Iris pigment epithelial cell (primary cell): ENCODE measurements around the gene TDRD7.
"Not testable (repeated sequence)": the region's sequence is repeated elsewhere in the genome, so short reads cannot be mapped to it uniquely, and the experiment has no call there.

Experiments used
- DNase-seq: peaks from one replicate; pipeline ENCODE4 v3.0.0-alpha.2; 2011; ENCODE audit warnings: low read depth

The TDRD7 gene

GRCh38 chr9:97478301-97478981 lies 66.5 kb downstream of the TDRD7 start:
- no peak for DNase-seq

DNA sequence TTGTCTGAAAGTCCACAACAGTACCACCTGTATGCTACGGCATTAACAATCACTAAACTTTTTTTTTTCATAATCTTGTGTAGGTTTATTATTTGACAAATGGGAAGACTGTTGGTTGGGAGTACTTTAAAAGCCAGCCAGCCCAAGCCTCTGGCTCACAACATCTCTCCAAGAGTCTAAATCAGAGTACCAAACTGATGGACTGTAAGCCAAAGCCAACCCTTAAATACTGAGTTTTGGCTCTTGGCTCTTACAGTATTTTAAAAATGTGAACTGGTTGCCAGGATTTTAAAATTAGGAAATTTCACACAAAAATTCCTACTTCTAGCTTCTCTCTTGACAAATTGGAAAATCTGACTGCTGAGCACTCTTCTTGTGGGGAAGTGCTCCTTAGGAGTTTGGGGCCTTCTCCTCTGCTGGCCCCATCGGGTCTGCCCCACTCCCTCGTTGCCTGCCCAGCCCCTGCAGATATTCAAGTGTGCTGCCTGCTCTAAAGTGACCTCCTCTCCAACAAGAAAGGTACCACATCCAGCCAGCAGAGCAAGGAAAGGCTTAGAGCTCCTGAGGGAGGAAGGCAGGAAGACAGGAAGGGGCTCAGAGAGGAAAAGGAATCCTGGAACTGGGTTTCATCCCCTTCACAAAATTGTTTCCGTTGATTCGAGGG lies 67.7 kb downstream of the TDRD7 start:
- no peak for DNase-seq

GRCh38 chr9:97480174-97480573 lies 68.3 kb downstream of the TDRD7 start:
- DNase-seq, result peak; percentile 29

GRCh38 chr9:97480749-97481148 lies 68.9 kb downstream of the TDRD7 start:
- DNase-seq, result peak; percentile 19

- no peak for DNase-seq
Observed at GRCh38 chr9:97484134-97484533, 72.2 kb downstream of the TDRD7 start.

GRCh38 chr9:97487107-97487506 lies 75.2 kb downstream of the TDRD7 start:
- DNase-seq, result peak; percentile 34

DNA sequence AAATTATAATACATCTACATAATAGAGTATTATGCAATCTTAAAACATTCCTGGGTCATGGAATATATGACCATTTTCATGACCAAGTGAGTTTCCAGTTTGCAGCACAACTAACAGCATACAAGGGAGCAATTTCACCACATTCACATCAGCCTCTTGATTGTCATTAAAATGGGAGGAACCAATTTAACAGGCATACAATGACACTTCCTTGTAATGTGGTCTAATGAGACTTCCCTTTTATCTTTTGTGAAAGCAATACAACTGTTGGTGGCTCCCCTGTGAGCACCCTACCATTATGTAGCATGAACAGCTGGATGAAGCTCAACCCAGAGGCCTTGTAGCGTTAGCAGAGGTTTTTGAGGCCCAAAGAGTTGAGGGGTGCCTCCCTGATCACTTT lies 76.0 kb downstream of the TDRD7 start:
- no peak for DNase-seq

DNA sequence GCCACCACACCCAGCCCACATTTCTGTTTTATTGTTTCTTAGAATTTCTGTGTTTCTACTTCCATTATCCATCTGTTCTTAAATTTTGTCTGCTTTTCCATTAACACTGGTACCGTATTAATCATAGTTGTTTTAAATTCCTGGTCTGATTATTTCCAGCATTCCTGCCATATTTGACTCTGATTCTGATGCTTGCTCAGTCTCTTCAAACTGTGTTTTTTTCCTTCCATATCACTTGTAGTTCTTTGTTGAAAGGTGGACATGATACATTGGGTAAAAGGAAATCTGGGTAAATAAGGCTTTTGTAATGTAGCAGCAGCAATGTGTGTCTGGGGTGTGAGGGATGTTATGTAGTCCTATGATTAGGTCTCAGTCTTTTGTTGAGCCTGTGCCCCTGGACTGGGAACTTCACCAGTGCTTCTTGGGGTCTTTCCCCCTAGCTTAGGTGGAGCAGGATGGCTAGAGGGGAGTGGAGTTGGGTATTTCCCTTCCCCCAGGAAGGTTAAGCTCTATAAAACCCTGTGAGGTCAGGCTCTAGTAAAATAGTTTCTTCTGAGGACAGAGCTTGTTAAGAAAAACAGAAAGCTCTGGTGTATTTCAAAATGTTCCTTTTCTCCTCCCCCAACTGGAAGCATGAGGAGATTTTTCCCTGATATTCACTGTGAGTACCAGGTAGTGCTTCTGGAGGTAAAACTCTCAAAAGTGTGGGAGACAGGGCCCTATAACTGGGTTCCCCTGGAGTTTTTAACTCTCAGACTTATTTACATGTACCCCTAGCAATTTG lies 79.5 kb downstream of the TDRD7 start:
- DNase-seq, result no peak

GRCh38 chr9:97497558-97498375 lies 85.9 kb downstream of the TDRD7 start:
- DNase-seq, result not testable (repeated sequence)

- not testable (repeated sequence) for DNase-seq
Observed at GRCh38 chr9:97498846-97499245, 87.0 kb downstream of the TDRD7 start.

- no peak for DNase-seq
Observed at GRCh38 chr9:97500263-97500662, 88.4 kb downstream of the TDRD7 start.

DNA sequence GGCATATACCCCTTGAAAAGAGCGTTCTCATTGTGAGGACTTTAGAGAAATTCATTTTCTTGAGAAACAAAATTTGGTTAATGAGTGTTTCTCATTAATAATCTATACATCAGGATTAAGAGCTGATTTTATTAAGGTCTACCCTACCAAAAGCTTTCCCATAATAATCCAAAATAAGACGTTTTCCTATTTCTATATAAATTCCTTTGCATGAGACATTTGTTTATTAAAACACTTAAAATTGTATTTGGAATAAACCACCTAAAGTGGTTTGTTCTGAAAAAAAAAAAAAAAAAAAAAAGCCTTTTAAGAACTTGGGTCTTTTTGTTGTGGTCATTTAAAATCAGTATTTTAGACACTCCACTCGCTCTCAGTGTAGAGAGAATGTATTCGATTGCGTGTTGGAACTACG lies 88.9 kb downstream of the TDRD7 start:
- DNase-seq, result no peak

DNA sequence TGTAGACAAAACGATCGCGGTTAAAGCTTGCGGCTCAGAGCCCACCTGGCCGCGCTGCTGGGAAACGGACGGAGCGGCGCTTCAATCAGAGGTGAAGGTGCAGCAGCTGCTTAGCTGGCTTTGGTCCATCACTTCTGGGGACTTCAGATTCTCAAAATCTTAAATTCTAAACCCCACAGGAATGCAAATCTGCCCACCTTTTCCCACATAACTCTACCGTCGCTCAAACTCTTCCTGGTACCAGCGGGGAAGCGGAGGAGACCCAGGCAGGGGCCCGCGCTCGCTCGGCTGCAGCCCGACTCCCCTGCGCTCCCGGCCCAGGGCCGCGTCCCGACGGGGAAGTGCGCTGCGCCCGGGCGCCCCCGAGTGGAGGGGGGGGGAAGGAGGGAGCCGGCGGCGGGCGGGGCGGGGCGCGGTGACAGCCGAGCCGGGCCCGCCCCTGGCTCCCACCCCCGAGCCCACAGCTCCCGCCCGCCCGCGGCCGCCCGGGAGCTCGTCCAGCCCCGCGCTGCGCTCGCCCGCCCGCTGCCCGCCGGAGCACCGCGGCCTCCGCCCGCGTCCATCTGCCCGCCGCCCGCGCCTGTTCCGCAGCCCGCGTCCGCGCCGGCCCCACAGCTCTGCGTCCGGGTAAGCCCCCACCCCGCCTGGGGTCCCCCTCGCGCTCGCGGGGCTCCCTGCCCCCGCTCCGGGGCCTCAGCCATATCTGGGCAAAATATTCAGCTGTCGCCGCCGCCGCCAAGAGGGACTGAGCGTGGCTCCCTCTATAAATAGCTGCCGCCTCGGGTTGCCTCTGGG lies 89.5 kb downstream of the TDRD7 start, which contains the start of gene TMOD1:
Gene TMOD1 (plus strand): TSS at position 490 of the 795 bp plus-strand sequence. CDS start 22,523 bp downstream, outside the sequence.
- DNase-seq, result peak; percentile 34

- DNase-seq, result no peak
Observed at GRCh38 chr9:97501972-97502221, 90.0 kb downstream of the TDRD7 start.

GRCh38 chr9:97502222-97502983 lies 90.5 kb downstream of the TDRD7 start:
- DNase-seq, result peak; percentile 5

DNA sequence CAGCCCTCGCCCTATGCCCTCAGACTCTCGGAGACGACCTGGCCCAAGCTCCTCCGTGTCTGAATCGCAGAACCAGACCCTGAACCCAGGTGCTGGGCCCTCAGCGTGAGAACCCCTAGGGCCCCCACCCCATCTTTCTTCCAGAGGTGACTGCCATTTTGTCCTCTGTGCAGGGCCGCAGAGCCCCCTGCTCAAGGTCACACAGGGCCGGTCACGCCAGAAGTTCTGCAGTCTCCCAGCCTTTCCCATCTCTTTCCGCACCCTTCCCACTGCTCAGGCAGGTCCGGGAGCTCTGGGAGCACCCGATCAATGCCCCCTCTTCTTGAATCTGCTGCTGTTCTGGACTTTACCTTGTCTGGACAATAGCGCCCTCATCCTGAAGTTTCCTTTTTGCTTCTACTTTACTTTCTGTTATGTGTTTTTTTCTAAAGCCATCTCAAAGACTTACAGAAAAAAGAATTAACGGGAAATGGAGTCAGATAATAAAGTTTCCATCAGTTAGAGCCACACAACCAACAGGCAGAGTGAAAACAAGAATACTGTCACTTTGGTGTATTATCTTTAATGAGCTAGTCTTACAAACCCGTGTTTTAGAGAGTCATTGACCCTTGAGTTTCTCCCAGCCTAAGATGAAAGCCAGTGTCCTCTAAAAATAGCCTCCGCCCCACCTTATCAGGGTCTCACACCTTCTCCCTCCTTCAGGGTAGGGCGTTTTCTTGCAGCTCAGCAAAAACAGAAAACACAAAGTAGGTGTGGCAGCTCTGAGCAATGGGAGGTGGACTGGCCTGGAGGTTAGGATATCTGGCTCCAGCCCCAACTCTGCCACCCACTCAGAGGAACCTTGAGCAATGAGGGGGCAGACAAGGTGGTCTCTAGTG lies 91.3 kb downstream of the TDRD7 start:
- no peak for DNase-seq

- no peak for DNase-seq
Observed at GRCh38 chr9:97503862-97504210, 91.9 kb downstream of the TDRD7 start.

DNA sequence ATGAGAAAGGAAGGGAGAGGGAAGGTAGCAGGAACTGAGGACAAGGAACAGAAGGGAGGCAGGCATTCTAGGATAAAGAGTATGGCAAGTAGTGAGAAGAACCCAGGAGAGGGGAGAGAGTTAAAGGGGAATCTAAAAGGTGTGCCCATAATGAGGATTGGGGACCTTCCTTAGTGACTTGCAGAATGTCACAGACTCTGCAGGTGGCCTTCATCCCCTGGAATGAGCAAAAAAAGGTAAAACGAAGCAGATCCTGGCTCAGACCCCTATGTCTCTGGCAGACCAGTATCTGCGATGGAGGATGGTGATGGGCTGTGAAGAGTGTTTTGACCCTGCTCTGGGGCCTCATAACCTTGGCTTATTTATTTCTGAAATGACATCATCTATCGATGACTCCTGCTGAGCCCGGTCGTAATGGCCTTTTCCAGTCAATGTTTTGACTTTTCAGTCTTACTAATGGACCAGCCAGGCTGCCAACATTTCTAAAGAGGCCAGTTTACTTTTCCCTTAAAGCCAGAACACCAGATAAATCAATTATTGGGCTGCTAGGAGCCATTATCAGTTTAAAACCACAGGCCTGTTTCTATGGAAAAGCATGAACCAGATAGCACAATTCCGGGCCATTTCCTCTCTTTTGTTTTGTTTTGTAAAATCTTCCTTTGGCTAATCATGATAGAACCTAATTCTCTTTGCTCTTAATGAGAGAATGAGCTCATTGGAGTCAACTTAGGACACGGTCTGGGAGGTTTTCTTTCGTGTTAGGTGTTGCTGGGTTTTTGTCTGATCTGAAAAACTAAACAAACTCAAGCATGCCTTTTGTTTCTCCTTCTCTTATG lies 92.7 kb downstream of the TDRD7 start:
- no peak for DNase-seq

- no peak for DNase-seq
Observed at GRCh38 chr9:97505845-97506244, 93.9 kb downstream of the TDRD7 start.
